H1 (cell line): Measurements from ENCODE around the gene NEO1. TPM values are rescaled to one million over a fixed set of nuclear protein-coding genes. Genes with fewer than 3 reads are reported as not detected.

ENCODE experiments used
- CTCF ChIA-PET: fragments of 300-600 bp; sonication (Branson Sonifier 250); formaldehyde crosslinking; loops from one replicate; lab custom pipeline; 2021; ENCODE audit not compliant: partially characterized antibody; lab: Charles Lee
- POLR2A ChIA-PET: fragments of 300-600 bp; sonication (Branson Sonifier 250); formaldehyde crosslinking; loops from one replicate; lab custom pipeline; 2021; ENCODE audit warnings: inconsistent platforms; ENCODE audit not compliant: partially characterized antibody; lab: Charles Lee
- DNase-seq, 2 experiments: peaks; one replicate each; pipeline versions ENCODE4 v3.0.0 to v3.0.0-alpha.2; 2010 to 2022; ENCODE audit warnings: low spot score in 2 of 2, low read depth in 1 of 2, mixed read lengths in 1 of 2
- FAIRE-seq: peaks from 2 replicates; lab custom pipeline; 2011; peaks lifted over from hg19 to GRCh38; lab: Jason Lieb, UNC
- H2AFZ ChIP-seq: 2 replicates; pipeline ENCODE4 v1.8.1; 2012; ENCODE audit warnings: low read length, inconsistent platforms
- H2AK5ac ChIP-seq: 2 replicates; pipeline ENCODE4 v1.6.1; 2013; ENCODE audit warnings: low read depth, low read length
- H2BK120ac ChIP-seq: replicated peaks from 2 replicates; pipeline ENCODE3; 2013; ENCODE audit warnings: low read depth, low read length, inconsistent platforms
- H2BK12ac ChIP-seq: 2 replicates; pipeline ENCODE4 v1.6.1; 2013; ENCODE audit warnings: low read depth, low read length
- H2BK15ac ChIP-seq: 2 replicates; pipeline ENCODE4 v1.6.1; 2013; ENCODE audit warnings: low read length
- H2BK20ac ChIP-seq: 2 replicates; pipeline ENCODE4 v1.6.1; 2013; ENCODE audit warnings: low read length
- H2BK5ac ChIP-seq: 2 replicates; pipeline ENCODE4 v1.6.1; 2013; ENCODE audit warnings: low read depth, low read length
- H3K14ac ChIP-seq: 2 replicates; pipeline ENCODE4 v1.6.1; 2013; ENCODE audit warnings: inconsistent platforms; ENCODE audit not compliant: insufficient read length
- H3K18ac ChIP-seq: 2 replicates; pipeline ENCODE4 v1.6.1; 2013; ENCODE audit warnings: low read length; ENCODE audit errors: extremely low read depth
- H3K23ac ChIP-seq: 2 replicates; pipeline ENCODE4 v1.6.1; 2013; ENCODE audit warnings: inconsistent platforms; ENCODE audit not compliant: insufficient read length
- H3K23me2 ChIP-seq: 2 replicates; pipeline ENCODE4 v1.6.1; 2013; ENCODE audit warnings: low read depth, low read length
- H3K27ac ChIP-seq: 2 replicates; pipeline ENCODE4 v1.6.1; 2011; ENCODE audit warnings: low read depth, low read length, inconsistent platforms
- H3K27me3 ChIP-seq, 4 experiments: replicated peaks in 1 of 4; 1 replicate in 1 of 4; 2 replicates in 3 of 4; pipeline versions ENCODE4 v1.6.1 to v1.8.1; 2011 to 2013; ENCODE audit warnings: low read length in 3 of 4, mild to moderate bottlenecking in 3 of 4, inconsistent platforms in 2 of 4, mixed read lengths in 2 of 4, moderate library complexity in 1 of 4; ENCODE audit not compliant: control insufficient read depth in 3 of 4, insufficient read depth in 3 of 4; ENCODE audit errors: extremely low read depth in 1 of 4
- H3K36me3 ChIP-seq, 4 experiments: 2 replicates each; pipeline versions ENCODE4 v1.6.1 to v1.8.1; 2011 to 2013; ENCODE audit warnings: mild to moderate bottlenecking in 4 of 4, low read length in 3 of 4, moderate library complexity in 2 of 4, control low read depth in 1 of 4, inconsistent platforms in 1 of 4; ENCODE audit not compliant: insufficient read depth in 4 of 4, control insufficient read depth in 2 of 4
- H3K4ac ChIP-seq: replicated peaks from 2 replicates; pipeline ENCODE3; 2013; ENCODE audit warnings: low read length, low read depth, mixed read lengths, inconsistent platforms; ENCODE audit not compliant: insufficient read length
- H3K4me1 ChIP-seq, 4 experiments: replicated peaks in 1 of 4; 1 replicate in 1 of 4; 2 replicates in 3 of 4; pipeline versions ENCODE4 v1.6.1 to v1.8.1; 2011 to 2013; ENCODE audit warnings: low read length in 3 of 4, inconsistent platforms in 2 of 4, mixed read lengths in 1 of 4; ENCODE audit not compliant: insufficient read depth in 4 of 4, control insufficient read depth in 3 of 4
- H3K4me2 ChIP-seq, 2 experiments: 2 replicates each; pipeline versions ENCODE4 v1.6.1 to v1.8.1; 2011 to 2013; ENCODE audit warnings: low read depth in 2 of 2, low read length in 2 of 2, control low read depth in 1 of 2, inconsistent platforms in 1 of 2, mild to moderate bottlenecking in 1 of 2; ENCODE audit not compliant: insufficient read depth in 1 of 2
- H3K4me3 ChIP-seq, 4 experiments: fragments of 200-600, 300-600 bp in 1 of 4; sonication (generic), shearing (Covaris generic), sonication (Bioruptor Twin) in 1 of 4; 2 replicates each; pipeline versions ENCODE4 v1.5.1 to v1.8.1; 2011 to 2016; ENCODE audit warnings: low read length in 4 of 4, low read depth in 3 of 4, control low read depth in 2 of 4, inconsistent platforms in 2 of 4, mild to moderate bottlenecking in 2 of 4, mixed read lengths in 1 of 4, moderate library complexity in 1 of 4; ENCODE audit not compliant: insufficient read depth in 2 of 4; ENCODE audit errors: extremely low read depth in 1 of 4
- H3K56ac ChIP-seq: replicated peaks from 2 replicates; pipeline ENCODE3; 2013; ENCODE audit warnings: low read depth, mild to moderate bottlenecking, mixed read lengths, low read length, inconsistent platforms; ENCODE audit not compliant: insufficient read length
- H3K79me1 ChIP-seq: 2 replicates; pipeline ENCODE4 v1.6.1; 2013; ENCODE audit warnings: low read depth, low read length, control low read depth
- H3K79me2 ChIP-seq, 2 experiments: 2 replicates each; pipeline versions ENCODE4 v1.6.1 to v1.8.1; 2012 to 2013; ENCODE audit warnings: low read length in 2 of 2, mild to moderate bottlenecking in 2 of 2, inconsistent platforms in 1 of 2; ENCODE audit not compliant: insufficient read depth in 2 of 2, control insufficient read depth in 1 of 2
- H3K9ac ChIP-seq, 4 experiments: replicated peaks in 1 of 4; 1 replicate in 1 of 4; 2 replicates in 3 of 4; pipeline versions ENCODE4 v1.6.1 to v1.8.1; 2011 to 2013; ENCODE audit warnings: low read depth in 3 of 4, low read length in 3 of 4, control low read depth in 2 of 4, mild to moderate bottlenecking in 2 of 4, moderate library complexity in 2 of 4, inconsistent platforms in 1 of 4; ENCODE audit errors: extremely low read depth in 1 of 4
- H3K9me3 ChIP-seq, 2 experiments: 2 replicates each; pipeline versions ENCODE4 v1.6.1 to v1.8.1; 2012 to 2013; ENCODE audit warnings: mild to moderate bottlenecking in 2 of 2, moderate library complexity in 2 of 2, control low read depth in 1 of 2, inconsistent platforms in 1 of 2, low read depth in 1 of 2, low read length in 1 of 2, mixed read lengths in 1 of 2; ENCODE audit not compliant: insufficient read depth in 2 of 2
- H4K20me1 ChIP-seq, 2 experiments: replicated peaks in 1 of 2; 2 replicates each; pipeline versions ENCODE3 to v1.8.1; 2011 to 2013; ENCODE audit warnings: inconsistent platforms in 2 of 2, low read length in 2 of 2, mild to moderate bottlenecking in 1 of 2; ENCODE audit not compliant: insufficient read depth in 2 of 2, control insufficient read depth in 1 of 2
- H4K5ac ChIP-seq: 2 replicates; pipeline ENCODE4 v1.6.1; 2013; ENCODE audit warnings: low read length, low read depth, mixed read lengths, inconsistent platforms; ENCODE audit not compliant: insufficient read length
- H4K8ac ChIP-seq: 2 replicates; pipeline ENCODE4 v1.8.0; 2013; ENCODE audit warnings: mild to moderate bottlenecking, moderate library complexity, low read length, inconsistent platforms; ENCODE audit not compliant: insufficient read depth; ENCODE audit errors: extremely low read depth
- H4K91ac ChIP-seq: replicated peaks from 2 replicates; pipeline ENCODE3; 2013; ENCODE audit warnings: low read length, mixed read lengths, inconsistent platforms; ENCODE audit not compliant: insufficient read length
- ATF3 ChIP-seq: IDR thresholded peaks from 2 replicates; pipeline ENCODE4 v1.6.1; 2011; ENCODE audit warnings: low read depth, mild to moderate bottlenecking, low read length; ENCODE audit not compliant: insufficient read depth
- CHD1 ChIP-seq: IDR thresholded peaks from 2 replicates; pipeline ENCODE4 v1.6.1; 2012; ENCODE audit warnings: low read depth, low read length, improper control_type of control experiment
- EP300 ChIP-seq, 2 experiments: IDR thresholded peaks; 1 replicate in 1 of 2; 2 replicates in 1 of 2; pipeline ENCODE4 v1.6.1; 2011 to 2012; ENCODE audit warnings: low read depth in 2 of 2, low read length in 2 of 2, mild to moderate bottlenecking in 2 of 2, borderline replicate concordance in 1 of 2, inconsistent platforms in 1 of 2, moderate library complexity in 1 of 2
- GABPA ChIP-seq: IDR thresholded peaks from 2 replicates; pipeline ENCODE4 v1.6.1; 2011; ENCODE audit warnings: mild to moderate bottlenecking, low read length, moderate library complexity, borderline replicate concordance; ENCODE audit not compliant: insufficient read depth
- HDAC6 ChIP-seq: IDR thresholded peaks from one replicate; pipeline ENCODE4 v1.7.1; 2012; ENCODE audit warnings: low read depth, mild to moderate bottlenecking, inconsistent platforms, low read length, moderate library complexity
- MAFK ChIP-seq: IDR thresholded peaks from 2 replicates; pipeline ENCODE4 v1.6.1; 2012; ENCODE audit warnings: low read depth, mild to moderate bottlenecking, improper control_type of control experiment, low read length
- NANOG ChIP-seq: IDR thresholded peaks from 2 replicates; pipeline ENCODE4 v1.6.1; 2011; ENCODE audit warnings: low read length, low read depth, mild to moderate bottlenecking, inconsistent platforms; ENCODE audit not compliant: insufficient read depth, poor library complexity, severe bottlenecking
- POLR2AphosphoS5 ChIP-seq: IDR thresholded peaks from 2 replicates; pipeline ENCODE4 v1.6.1; 2011; ENCODE audit warnings: low read depth, low read length
- RXRA ChIP-seq: IDR thresholded peaks from 2 replicates; pipeline ENCODE4 v1.6.1; 2011; ENCODE audit warnings: low read depth, mild to moderate bottlenecking, low read length, moderate library complexity; ENCODE audit not compliant: insufficient read depth
- SP2 ChIP-seq: IDR thresholded peaks from 2 replicates; pipeline ENCODE4 v1.6.1; 2012; ENCODE audit warnings: mild to moderate bottlenecking, low read length, inconsistent platforms
- SUZ12 ChIP-seq: fragments of 200-600 bp; sonication (generic); IDR thresholded peaks from 2 replicates; pipeline ENCODE4 v1.6.1; 2012; ENCODE audit warnings: mild to moderate bottlenecking, inconsistent platforms, low read length, moderate library complexity, mixed read lengths
- TCF12 ChIP-seq: IDR thresholded peaks from 2 replicates; pipeline ENCODE4 v1.6.1; 2011; ENCODE audit warnings: low read depth, mild to moderate bottlenecking, low read length
- WGBS, 2 experiments: shearing (Covaris generic) in 1 of 2; methylation state at CpG; one replicate each; pipeline versions ENCODE4 v1.1.6 to v1.1.7; 2013 to 2015; ENCODE audit warnings: low lambda C conversion rate in 2 of 2, mixed read lengths in 2 of 2, inconsistent platforms in 1 of 2, low coverage in 1 of 2, missing lambda C conversion rate in 1 of 2; ENCODE audit not compliant: insufficient replicate concordance in 2 of 2, insufficient coverage in 1 of 2, insufficient read length in 1 of 2; ENCODE audit errors: extremely low coverage in 1 of 2, missing lambda C conversion rate in 1 of 2; 5-methylcytosine and 5-hydroxymethylcytosine counted together
- polyA plus RNA-seq, 7 experiments: library from polyadenylated mRNA; depleted of rRNA in 3 of 7; stranded (reverse) in 5 of 7; unstranded in 2 of 7; fragments of >200 nt in 5 of 7; fragments of 200-250 nt in 2 of 7; gene quantifications; 1 replicate in 5 of 7; 2 replicates in 1 of 7; 4 replicates in 1 of 7; pipeline versions ENCODE4 v1.2.1 to v1.2.3, GENCODE V29; 2011 to 2013; ENCODE audit warnings: missing spikeins in 2 of 7, mixed read lengths in 2 of 7
- total RNA-seq: library from RNA; stranded (reverse); fragmentation: NEBNext Ultra II Directional; extraction: Animal tissue kit (Norgen Biotek cat#: 25700); gene quantifications from 2 replicates; pipeline ENCODE4 v1.2.1, GENCODE V29; 2021
- TF ChIP-seq, protein P1 (sequence below): IDR thresholded peaks from 2 replicates; pipeline ENCODE4 v1.6.1; 2012; ENCODE audit warnings: inconsistent platforms

NEO1 gene
- total and polyA plus RNA-seq, 2 of the 8 experiments (the other 6 are each of a cell fraction or from before 2014, with no cell fraction given): 36.0 to 51.0 TPM

DNA sequence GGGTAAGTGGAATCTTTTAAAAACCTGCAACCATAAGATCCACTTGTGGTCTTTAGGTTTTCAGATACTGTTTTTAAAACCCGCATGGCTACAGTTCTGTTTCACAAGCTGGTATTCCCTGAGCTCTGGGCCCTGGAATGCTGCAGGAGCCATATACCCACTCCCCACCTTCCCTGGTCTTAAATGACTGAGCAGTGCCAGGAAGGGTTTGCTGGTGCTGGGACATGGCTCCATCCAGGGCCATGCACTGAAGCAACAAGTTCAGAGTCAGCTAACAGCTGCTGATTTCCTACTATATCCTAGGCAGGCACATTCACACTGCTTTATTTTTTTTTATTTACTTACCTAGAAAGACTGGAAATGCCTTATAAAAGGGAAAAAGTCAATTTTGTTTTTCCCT is 239.2 kb downstream of the NEO1 start:
- Histone ChIP-seq H4K91ac (no peak overlapping the region), H3K23ac (no peak overlapping the region), H4K8ac (no peak overlapping the region), H3K4me3 (no peak overlapping the region), H3K56ac (no peak overlapping the region), H3K9ac (no peak overlapping the region), H2BK5ac (no peak overlapping the region), H3K27ac (no peak overlapping the region), H2AK5ac (no peak overlapping the region), H3K79me2 (no peaks in the 10 kb centered on the region), H3K23me2 (no peaks in the 10 kb centered on the region), H3K27me3 (no peaks in the 10 kb centered on the region), H3K79me1 (no peaks in the 10 kb centered on the region), H3K4me1 (no peaks in the 10 kb centered on the region), H2BK20ac (no peak overlapping the region), H3K4ac (no peak overlapping the region), H4K5ac (no peak overlapping the region), H3K36me3 (peaks cover 17 to 30% (median 23%) of the 10 kb centered on the region in 4 experiments), H3K4me2 (no peak overlapping the region), H3K18ac (no peak overlapping the region), H2AFZ (no peak overlapping the region), H3K14ac (no peak overlapping the region), H2BK12ac (no peak overlapping the region), H4K20me1 (peaks cover 0 to 2% of the 10 kb centered on the region in 2 experiments), H3K9me3 (no peaks in the 10 kb centered on the region), H2BK120ac (no peak overlapping the region), H2BK15ac (no peak overlapping the region)
- ChIA-PET POLR2A (no interaction called here), CTCF (interaction anchor here (0.6 kb wide), 1 partner anchor 227 kb away, joined by 3 read pairs; no protein-coding TSS in a partner anchor)
- FAIRE-seq (no peak), DNase-seq (no peak)
- WGBS, 2 experiments: 80% methylated on average over 1 of the region's 1 CpG; no CpG with 5 or more reads in 1 of the 2 experiments
- TF ChIP-seq CHD1: no peak
- no peak for TF ChIP-seq TCF12
- TF ChIP-seq HDAC6: no peak
- TF ChIP-seq RXRA: no peak
- TF ChIP-seq POLR2AphosphoS5: no peak
- TF ChIP-seq, protein P1, sequence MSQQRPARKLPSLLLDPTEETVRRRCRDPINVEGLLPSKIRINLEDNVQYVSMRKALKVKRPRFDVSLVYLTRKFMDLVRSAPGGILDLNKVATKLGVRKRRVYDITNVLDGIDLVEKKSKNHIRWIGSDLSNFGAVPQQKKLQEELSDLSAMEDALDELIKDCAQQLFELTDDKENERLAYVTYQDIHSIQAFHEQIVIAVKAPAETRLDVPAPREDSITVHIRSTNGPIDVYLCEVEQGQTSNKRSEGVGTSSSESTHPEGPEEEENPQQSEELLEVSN: no peak
- TF ChIP-seq MAFK: no peak
- no peak for TF ChIP-seq ATF3
- TF ChIP-seq SP2: no peak
- no peak for TF ChIP-seq NANOG
- no peak for TF ChIP-seq SUZ12
- TF ChIP-seq EP300 (IDR thresholded peaks at IDR 0.05; ENCODE audit: borderline replicate concordance in 1 of 2, low read depth in 2 of 2, low read length in 2 of 2): no peak
- no peak for TF ChIP-seq GABPA
